ENCODE data around the gene ENDOG.
A peak's percentile ranks its signal among the peaks of the same experiment; 100 is the strongest.
"Not testable (repeated sequence)": the region's sequence is repeated elsewhere in the genome, so short reads cannot be mapped to it uniquely, and the experiment has no call there.

Gene ENDOG

GRCh38 chr9:128828719-128829452 lies 10.6 kb downstream of the ENDOG start:
- no peak for DNase-seq (ENCODE audit: low spot score)

GRCh38 chr9:128829477-128830251 lies 11.4 kb downstream of the ENDOG start, which contains the start of gene SPOUT1:
Gene SPOUT1, minus strand, starts transcription at chr9:128829794. Its CDS starts 14 bp downstream, at chr9:128829780.
- peak; percentile 98 for DNase-seq (ENCODE audit: low spot score)

GRCh38 chr9:128833696-128834095 lies 15.4 kb downstream of the ENDOG start:
- no peak for DNase-seq (ENCODE audit: low spot score)

GRCh38 chr9:128835246-128836210 lies 17.2 kb downstream of the ENDOG start:
- DNase-seq (ENCODE audit: low spot score), result no peak

GRCh38 chr9:128836509-128837145 lies 18.3 kb downstream of the ENDOG start:
- no peak for DNase-seq (ENCODE audit: low spot score)

GRCh38 chr9:128838338-128838737 lies 20.0 kb downstream of the ENDOG start:
- no peak for DNase-seq (ENCODE audit: low spot score)

GRCh38 chr9:128840524-128840923 lies 22.2 kb downstream of the ENDOG start:
- DNase-seq (ENCODE audit: low spot score), result no peak

GRCh38 chr9:128841694-128842492 lies 23.6 kb downstream of the ENDOG start:
- no peak for DNase-seq (ENCODE audit: low spot score)

GRCh38 chr9:128843171-128843570 lies 24.9 kb downstream of the ENDOG start:
- not testable (repeated sequence) for DNase-seq (ENCODE audit: low spot score)

- DNase-seq (ENCODE audit: low spot score), result no peak
Observed at GRCh38 chr9:128845186-128845931, 27.1 kb downstream of the ENDOG start.

- DNase-seq (ENCODE audit: low spot score), result no peak
Observed at GRCh38 chr9:128846680-128847030, 28.4 kb downstream of the ENDOG start.

- no peak for DNase-seq (ENCODE audit: low spot score)
Observed at GRCh38 chr9:128847803-128848202, 29.5 kb downstream of the ENDOG start.

GRCh38 chr9:128851024-128851423 lies 32.7 kb downstream of the ENDOG start:
- not testable (repeated sequence) for DNase-seq (ENCODE audit: low spot score)

GRCh38 chr9:128851779-128852600 lies 33.7 kb downstream of the ENDOG start:
- DNase-seq (ENCODE audit: low spot score), result not testable (repeated sequence)

GRCh38 chr9:128852646-128853045 lies 34.3 kb downstream of the ENDOG start:
- not testable (repeated sequence) for DNase-seq (ENCODE audit: low spot score)

GRCh38 chr9:128854454-128854853 lies 36.2 kb downstream of the ENDOG start:
- not testable (repeated sequence) for DNase-seq (ENCODE audit: low spot score)

GRCh38 chr9:128858476-128858875 lies 40.2 kb downstream of the ENDOG start:
- not testable (repeated sequence) for DNase-seq (ENCODE audit: low spot score)

GRCh38 chr9:128860937-128861336 lies 42.6 kb downstream of the ENDOG start:
- no peak for DNase-seq (ENCODE audit: low spot score)

- no peak for DNase-seq (ENCODE audit: low spot score)
Observed at GRCh38 chr9:128861501-128861900, 43.2 kb downstream of the ENDOG start.
